ENCODE data around the gene KRT32.

The KRT32 gene

DNA sequence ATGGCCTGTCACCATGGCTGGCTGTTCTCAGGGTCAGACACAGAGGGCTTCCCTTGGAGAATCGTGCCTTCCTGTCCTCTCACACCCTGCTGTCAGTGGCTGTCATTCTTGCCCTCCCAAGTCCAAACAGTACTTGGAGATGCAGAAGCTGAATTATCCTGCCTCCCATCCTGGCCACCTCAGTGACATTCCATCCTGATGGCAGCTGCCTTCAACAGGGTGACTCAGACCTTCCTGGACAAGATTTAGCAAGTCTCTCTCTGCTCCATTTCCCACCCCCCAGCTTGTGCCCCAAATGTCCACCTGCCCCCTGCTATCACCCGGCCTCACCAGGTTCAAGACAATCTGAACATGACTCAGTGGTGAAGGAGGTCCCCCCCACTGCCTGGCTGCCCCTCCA, 27.3 kb upstream of the KRT32 start:
- DNase-seq (ENCODE audit: insufficient read length, low spot score) (no peak), FAIRE-seq (no peak)

DNA sequence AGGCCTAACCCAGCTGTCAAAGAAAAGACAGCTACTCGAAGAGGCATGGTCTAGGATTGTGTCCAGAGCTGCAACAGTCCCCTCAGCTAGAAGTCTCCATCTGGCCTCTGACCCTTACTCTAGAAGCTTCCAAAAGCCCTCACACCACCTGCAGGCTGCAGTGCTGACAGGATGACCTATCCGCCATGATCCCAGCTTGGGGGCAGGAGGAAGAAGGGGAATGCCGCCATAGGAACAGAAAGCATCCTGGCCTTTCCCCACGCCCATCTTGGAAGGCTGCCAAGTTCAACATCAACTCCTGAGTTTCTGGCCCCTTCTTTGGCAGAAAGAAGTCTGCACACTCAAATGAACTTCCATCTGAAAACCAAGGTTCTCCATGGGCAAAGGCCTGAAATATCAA, 25.6 kb upstream of the KRT32 start:
- FAIRE-seq (no peak), DNase-seq (ENCODE audit: insufficient read length, low spot score) (no peak)

DNA sequence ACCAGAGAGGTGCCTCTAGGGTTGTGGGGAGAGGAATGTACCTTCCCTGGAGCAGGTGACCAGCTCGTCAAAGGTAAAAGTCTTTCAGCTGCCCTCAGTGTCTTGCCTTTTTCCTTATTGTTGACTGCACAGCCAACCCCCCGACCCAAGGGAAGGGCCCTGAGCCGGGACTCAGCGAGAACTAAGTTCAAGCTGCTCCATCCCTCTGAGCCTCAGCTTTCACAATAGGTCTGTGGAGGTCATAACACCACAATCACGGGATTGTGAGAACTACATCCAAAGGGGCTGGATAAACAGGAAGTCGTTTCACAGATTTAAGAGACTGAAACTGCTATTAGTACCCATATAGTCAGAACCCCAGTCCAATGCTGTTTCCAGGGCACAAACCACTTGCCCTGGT, 25.2 kb upstream of the KRT32 start:
- no peak for DNase-seq (ENCODE audit: insufficient read length, low spot score)
- no peak for FAIRE-seq

DNA sequence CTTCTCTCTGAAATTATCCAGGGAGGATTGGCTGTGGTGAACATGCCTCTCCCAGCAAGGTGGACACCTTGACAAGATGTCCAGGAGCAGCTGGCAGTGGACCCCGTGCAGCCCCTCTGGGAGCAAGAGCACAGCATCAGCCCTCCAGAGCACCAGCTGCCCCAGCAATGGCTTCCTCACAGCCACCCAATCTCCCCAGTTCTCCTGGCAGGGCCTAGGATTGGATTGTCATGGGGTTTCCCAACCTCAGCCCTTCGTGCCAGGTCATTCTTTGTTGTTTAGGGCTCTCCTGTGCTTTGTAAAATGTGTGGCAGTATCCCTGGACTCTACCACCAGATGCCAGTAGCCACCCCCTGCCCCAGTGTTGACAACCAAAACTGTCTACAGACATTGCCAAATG, 24.3 kb upstream of the KRT32 start:
- FAIRE-seq: no peak

DNA sequence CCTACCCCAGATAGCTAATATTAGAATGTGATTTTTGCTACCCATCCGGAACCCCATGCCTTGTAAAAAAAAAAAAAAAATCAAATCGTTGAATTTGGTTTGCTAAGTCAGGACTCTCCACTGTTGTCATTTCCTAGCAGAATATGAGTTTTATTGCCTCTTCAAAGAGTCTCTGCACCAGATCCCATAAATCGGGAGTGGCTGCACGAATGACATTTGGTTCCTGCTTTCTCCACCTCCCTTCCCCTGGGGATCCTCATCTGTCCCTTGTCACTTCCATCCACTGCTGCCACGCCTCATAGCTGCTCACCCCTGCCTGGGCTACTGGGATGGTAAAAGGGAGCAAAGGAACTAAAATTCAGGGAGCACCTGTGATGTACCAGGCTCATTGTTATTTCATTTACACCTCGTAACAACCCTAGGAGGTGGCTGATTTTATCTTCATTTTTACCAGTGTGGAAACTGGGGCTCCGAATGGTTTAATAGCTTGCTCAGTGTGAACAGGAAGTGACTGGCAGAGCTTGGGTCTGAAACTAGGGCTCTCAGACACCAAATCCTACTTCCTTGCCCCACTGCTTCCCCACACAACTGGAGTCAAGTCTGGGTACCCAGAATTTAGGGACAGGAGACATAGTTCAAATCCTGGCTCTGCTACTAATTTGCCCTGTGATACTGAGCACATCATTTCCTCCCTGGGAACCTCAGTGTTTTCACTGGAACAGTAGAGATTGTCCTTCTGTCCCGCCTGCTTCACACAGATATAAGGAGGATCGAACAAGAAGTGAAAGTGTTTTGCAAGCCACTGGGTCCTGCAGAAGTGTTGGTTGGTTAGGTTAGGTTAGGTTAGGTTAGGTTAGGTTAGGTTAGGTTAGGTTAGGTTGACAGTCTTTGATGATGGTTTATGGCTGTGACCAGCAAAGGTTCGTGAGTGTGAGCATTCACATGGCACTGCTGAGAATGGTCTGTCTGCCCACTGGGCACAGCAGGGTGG, 23.1 kb upstream of the KRT32 start:
- FAIRE-seq (no peak), DNase-seq (ENCODE audit: insufficient read length, low spot score) (no peak)

More for the DNA sequence above, 24.3 kb upstream of the KRT32 start:
- DNase-seq (ENCODE audit: insufficient read length, low spot score): no peak

DNA sequence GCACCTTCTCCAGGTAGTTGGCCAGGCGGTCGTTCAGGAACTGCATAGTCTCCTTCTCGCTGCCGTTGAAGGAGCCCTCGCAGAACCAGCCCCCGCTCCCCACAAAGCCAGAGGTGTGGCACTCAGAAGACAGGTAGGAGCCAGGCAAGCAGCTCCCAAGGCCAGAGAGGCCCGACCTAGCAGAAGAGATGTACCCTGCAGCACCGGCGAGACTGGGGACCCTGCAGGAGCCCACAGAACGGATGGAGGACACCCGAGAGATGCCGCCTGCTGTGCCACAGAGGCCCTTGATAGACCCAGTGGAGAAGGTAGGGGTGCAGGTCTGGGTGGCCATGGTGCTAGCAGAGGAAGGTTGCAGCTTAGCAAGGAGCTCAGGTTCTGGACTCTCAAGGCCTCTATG, 22.3 kb upstream of the KRT32 start, which contains the start of gene KRT36:
KRT36 (minus strand) TSS at position 380 of the 400 bp plus-strand sequence; CDS start at position 334, 46 bp downstream.
- DNase-seq (ENCODE audit: insufficient read length, low spot score) (no peak), FAIRE-seq (no peak)

DNA sequence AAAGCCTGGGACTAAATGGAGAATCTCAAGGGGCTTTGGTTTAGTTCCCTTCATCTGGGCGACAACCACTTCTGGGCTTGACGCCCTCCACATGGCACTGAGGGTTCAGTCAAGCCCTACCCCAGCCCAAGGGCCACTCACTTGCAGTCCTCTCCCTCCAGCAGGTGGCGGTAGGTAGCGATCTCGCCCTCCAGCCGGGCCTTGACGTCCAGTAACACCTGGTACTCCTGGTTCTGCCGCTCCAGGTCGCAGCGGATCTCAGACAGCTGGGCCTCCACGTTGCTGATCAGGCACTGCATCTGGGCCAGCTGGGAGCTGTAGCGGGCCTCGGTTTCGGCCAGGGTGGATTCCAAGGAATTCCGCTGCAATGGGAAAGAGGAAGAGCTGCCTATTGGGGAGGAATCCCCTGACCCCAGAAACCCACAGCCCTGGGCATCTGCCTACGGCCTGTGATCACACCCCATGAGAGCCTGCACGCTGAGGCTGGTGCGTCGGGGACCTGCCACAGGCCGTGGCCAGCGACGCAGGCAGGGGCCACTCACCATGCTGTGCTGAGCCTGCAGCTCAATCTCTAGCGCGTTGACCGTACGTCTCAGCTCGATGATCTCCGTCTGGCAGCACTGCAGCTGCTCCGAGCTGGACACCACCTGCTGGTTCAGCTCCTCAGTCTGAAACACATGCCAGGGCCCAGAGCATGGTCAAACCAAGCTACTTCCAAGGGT, 19.8 kb upstream of the KRT32 start:
- no peak for FAIRE-seq
- DNase-seq (ENCODE audit: insufficient read length, low spot score): peak; percentile 28

DNA sequence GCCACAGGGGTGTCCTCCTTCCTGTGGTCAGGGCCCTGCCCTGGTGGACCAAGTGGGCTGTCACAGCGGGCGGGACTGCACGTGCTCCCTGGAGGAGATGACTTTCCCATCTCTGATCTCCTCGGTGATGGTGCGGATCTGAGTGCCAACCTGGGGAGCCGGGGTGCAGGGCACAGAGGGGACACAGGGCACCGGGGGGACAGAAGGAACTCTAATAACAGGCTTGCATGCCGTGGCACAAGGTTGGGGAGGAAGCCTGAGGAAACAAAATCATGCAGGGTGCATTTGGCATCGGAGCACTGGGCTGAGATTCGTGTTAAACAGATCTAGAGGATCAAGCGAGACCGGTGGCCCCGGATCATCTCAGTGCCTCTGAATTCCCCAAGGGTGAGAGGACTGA, 19.1 kb upstream of the KRT32 start:
- no peak for FAIRE-seq
- DNase-seq (ENCODE audit: insufficient read length, low spot score): no peak

DNA sequence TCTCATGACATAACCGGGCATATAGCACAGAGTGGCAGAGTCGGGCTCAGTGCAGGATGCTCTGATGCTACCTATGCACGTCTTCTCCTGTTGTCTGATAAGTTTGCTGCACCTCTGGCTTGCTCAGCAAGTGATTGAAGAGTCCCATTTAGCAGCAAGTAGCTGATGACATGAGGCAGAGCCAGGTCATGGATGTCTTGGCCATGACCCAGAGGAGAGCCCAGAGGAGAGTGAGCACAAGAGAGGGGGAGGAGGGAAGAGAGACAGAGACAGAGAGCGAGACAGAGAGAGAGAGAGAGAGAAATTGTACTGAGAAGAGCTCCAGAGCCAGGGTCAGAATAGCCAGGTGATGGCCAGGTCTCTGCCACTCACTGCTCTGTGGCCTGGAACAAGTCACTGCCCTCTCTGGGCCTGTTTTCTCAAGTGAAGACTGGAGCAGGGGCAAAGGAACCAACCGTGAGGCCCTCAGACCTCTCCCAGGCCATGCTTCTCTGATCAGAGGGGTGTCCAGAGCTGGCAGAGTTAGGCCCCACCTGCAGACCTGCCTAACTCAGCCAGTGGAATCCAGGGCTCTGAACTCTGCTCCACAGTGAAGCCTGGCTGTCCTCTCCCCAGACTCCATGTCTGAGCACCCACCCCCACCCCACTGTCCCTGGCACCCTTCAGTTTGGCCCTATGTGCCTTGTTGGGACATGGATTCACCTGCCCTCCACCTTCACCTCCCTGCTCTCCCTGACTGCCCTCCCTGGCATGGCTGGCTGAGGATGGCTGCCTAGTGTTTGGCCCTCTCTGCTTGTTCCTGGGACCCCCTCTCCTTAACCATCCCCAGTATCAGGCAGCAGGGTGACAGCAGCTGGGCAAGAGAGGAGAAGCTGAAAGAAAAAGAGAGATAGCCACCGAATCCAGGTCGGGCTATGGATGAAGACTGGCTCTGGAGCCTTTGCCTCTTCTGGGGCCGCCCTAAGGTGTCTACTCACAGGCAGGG, 18.0 kb upstream of the KRT32 start:
- no peak for FAIRE-seq

DNA sequence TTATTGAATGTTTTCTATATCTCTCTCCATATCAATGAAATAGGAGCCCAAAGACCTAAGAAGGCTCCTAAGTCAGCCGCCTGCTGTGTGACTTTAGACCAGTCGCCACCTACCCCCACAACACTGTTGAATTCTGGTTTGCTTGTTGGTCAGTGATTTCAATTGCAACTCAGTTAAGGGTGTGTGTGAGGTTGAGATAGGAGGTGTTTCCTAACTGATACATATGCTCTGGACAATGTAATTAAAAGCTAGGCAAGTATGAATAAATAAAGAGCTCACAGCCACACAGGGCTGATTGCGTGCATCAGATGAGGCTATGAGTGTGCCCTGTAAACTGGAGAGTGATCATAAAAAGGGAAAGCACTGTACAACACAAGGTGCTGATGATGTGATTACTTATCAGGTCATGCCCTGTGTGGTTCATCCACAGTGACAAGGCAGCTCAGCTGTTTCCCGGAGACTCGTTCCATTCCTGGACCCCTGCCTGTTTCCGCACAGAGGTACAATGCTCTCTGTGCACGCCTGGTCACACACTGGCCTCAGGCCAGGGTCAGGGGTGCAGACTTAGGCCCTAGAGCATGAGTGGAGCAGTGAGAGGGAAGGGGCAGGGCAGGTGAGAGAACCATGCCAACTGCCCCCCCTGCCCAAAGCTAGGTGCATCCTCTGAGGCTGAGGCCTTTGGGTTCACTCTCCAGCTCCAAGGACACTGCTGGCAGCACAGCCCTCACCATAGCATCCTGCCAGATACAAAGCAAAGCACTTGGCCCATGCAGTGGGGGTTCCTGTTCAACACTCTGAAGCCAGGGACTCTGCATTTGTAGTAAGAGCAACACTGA, 17.0 kb upstream of the KRT32 start:
- no peak for DNase-seq (ENCODE audit: insufficient read length, low spot score)
- FAIRE-seq: no peak

More for the DNA sequence above, 18.0 kb upstream of the KRT32 start:
- no peak for DNase-seq (ENCODE audit: insufficient read length, low spot score)

DNA sequence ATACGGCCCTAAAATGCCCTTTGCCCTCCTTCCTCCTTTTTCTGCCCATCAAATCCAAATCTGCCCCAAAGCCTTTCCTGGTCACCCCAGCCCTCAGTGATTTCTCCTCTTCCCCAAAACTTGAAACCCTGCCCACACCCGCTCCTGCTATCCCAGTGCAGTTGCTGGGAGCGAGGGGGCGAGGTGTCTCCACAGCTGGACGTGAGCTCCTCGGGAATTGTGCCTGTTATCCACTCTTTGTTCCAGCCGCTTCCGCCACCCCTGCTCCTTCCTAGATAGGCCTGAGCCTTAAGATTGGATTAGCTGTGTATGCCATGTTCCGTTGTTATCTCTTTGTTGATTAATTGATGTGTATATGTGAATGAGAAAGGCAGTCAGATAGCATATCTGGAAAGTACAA, 16.3 kb upstream of the KRT32 start:
- DNase-seq (ENCODE audit: insufficient read length, low spot score): no peak
- FAIRE-seq: no peak

DNA sequence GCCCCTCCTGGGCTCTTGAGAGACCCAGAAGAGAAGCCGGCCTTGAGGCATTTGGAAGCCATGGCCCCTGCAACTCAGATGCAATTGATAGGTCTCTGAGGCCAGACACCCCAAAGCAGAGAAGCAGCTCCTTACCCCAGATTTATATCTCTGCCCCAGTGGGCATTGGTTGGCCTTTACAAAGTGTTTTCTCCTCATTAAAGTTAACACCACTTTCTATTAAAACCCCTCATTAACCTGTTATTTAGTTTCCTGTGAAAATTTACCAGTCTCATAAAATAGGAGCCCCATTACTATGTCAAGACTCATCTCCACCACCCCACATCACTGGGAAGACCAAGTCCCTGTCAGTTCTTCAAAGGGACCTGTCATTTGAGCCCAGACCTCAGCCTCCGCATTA, 13.8 kb upstream of the KRT32 start, which contains the start of gene KRT35:
KRT35 (minus strand) TSS at position 116 of the 400 bp plus-strand sequence; CDS start at position 62, 54 bp downstream.
- no peak for FAIRE-seq
- no peak for DNase-seq (ENCODE audit: insufficient read length, low spot score)

DNA sequence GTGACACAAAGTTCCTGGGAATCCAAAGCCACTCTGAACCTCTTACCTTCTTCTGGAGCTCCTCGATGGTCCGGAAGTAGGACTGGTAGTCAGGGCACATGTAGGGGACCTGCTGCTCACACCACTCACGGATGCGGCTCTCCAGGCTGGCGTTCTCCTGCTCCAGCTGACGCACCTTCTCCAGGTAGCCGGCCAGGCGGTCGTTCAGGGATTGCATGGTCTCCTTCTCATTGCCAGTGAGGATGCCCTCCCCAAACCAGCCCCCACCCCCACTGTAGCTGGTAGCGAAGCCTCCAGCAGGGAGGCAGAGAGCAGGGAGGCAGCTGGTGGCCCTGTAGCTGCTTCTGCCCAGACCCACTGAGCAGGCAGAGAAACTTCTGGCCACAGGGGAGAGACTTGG, 13.4 kb upstream of the KRT32 start:
- DNase-seq (ENCODE audit: insufficient read length, low spot score): no peak
- no peak for FAIRE-seq

DNA sequence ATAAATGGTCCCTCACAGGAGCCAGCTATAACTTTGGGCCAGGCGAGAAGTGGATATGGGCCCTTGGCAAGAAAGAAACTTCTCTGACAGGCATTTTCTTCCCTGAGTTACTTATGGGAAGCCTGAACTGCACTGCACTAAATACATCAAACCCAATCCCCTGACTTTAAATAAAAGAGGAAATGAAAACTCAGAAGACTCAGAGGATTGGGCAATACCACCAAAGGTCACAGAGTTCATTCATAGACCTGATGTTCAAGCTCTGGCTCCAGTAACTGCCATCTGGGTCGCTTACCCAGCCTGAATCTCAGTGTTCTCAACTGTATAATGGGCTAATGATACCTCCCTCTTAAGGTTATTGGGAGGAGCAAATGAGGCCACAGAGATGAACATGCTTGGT, 12.9 kb upstream of the KRT32 start:
- no peak for FAIRE-seq
- no peak for DNase-seq (ENCODE audit: insufficient read length, low spot score)

DNA sequence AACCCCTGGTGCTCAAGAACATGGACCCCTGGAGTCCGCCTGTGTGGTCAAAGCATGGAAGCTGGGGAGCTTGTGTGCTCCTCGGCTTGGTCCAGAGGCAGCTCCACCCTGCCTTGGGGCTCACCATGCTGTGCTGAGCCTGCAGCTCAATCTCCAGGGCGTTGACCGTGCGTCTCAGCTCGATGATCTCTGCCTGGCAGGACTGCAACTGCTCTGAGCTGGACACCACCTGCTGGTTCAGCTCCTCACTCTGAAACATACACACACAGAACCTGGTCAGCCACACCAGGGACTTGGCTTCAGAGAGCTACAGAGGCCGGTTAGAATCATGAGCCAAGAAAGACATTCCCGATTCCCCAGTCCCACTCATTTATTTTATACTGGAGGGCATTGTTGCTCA, 11.1 kb upstream of the KRT32 start:
- DNase-seq (ENCODE audit: insufficient read length, low spot score) (no peak), FAIRE-seq (no peak)

DNA sequence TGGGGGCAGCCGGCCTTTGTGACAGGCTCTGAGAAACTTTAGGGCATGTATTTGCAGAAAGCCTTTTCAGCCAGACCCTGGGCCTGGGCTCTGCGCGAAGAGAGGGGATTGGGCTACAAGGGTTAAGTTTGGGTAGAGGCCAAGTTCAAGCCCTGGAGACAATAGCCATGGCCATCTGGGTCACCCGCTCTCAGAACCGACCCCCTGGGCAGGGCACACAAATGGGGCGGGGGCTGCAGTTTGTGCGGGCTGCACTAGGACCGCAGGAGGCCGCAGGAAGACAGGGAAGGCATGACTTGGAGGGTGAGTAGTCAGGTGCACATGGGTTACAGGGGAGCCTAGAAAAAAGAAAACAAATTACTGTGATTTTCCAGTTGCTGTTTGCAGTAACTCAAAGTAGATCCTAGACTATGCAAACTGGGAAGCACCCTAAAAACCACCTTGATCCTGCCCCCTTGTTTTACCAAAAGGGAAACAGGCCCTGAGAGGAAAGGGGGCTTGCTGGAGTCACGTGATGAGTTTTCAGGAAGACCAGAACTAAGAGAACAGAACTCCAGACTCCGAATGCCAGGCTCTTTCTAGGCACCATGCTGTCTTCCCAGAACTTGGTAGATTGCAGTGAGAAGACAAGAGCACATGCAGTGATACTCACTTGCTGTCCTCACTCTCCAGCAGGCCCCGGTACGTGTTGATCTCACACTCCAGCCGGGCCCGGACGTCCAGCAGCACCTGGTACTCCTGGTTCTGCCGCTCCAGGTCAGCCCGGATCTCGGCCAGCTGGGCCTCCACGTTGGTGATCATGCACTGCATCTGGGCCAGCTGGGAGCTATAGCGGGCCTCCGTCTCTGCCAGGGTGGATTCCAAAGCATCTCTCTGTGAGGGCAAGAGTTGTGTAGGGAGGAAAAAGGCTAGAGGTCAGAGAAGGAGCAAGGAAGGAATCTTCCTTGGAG, 10.0 kb upstream of the KRT32 start:
- DNase-seq (ENCODE audit: insufficient read length, low spot score) (no peak), FAIRE-seq (no peak)

DNA sequence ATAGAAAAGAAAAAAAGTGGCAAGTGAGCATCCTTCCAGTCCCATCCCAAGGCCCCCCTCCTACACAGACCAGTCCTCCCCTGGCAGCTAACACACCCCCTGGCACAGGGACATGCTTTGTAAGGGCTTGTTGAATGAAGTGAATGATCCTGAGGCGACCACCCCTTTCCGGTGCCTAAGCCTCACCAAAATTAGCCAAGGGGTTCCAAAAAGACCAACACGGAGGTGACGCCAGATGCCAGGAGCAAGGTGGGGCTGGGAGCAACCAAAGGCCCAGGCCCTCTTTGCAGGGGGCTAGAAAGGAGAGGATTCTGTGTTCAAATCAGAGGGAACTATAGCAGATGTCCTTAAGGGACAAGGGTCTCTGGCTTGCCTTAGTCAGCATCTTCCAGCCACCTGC, 8.2 kb upstream of the KRT32 start:
- FAIRE-seq: no peak
- no peak for DNase-seq (ENCODE audit: insufficient read length, low spot score)

DNA sequence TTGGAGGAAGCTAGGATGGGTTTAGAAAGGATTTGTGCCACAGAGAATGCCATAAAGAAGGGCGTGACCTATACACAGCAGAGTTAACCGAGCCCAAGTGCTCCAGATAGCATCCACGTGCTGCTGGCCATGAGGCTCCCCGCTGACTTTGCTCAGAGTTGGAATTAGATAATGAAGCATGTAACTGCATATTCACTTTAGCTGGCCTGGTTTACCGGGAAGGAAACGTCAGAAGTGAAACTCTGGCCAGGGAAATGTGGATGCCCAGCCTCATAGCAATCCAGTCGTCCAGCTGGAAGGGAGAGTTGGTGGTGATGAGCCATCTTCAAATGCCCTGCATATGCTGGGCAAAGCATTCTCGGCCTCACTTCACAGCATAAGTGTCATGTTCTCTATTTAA, 7.7 kb upstream of the KRT32 start:
- DNase-seq (ENCODE audit: insufficient read length, low spot score) (no peak), FAIRE-seq (no peak)

Data from GM19239 (cell line).